Fibroblast of skin of right biceps (primary cell): ENCODE results near the gene TTC39B.
A peak's percentile ranks its signal among the peaks of the same experiment; 100 is the strongest.

Source experiments
- DNase-seq: peaks from one replicate; pipeline ENCODE4 v3.0.0-alpha.2; 2013

Gene TTC39B

DNA sequence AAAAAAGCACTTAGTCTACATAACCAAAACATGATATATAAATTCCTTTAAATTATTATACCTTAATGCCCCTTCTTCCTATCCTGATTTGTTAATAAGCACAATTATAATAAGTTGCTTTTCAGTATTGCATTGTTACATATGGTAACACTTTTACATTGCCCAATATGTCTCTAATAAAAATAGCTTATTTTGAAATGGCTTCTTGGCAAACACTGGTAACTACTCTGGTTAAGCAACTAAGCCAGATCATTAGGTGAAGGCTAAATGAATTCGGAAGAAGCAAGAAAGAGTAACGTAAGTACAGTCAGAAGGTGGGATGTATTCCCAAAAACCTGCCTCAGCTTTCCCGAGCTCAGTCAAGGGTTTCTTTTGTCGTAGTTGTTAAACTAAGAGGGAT, 85.3 kb downstream of the TTC39B start:
- DNase-seq, result no peak

- peak; percentile 78 for DNase-seq
These were observed 86.2 kb downstream of the TTC39B start for GRCh38 chr9:15220658-15221318.

DNA sequence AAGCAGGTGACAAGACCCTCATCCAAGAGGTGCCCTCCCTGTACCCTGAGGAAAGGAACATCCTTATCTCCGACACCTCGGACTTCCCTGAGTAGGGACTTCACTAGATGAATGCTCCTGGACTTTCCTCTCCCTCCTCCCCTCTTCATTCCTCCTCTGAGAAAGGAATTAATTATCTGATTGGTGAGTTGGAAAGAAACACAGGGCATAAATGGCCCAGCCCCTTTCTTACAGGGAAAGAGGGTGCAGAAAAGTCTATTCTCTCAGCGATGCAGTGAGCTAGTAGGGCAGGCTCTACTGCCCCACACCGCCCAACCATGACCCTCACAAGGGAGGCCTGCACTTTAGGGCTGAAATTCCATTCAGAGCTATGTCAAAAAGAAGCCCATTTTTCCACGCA, 87.5 kb downstream of the TTC39B start:
- DNase-seq, result no peak

DNA sequence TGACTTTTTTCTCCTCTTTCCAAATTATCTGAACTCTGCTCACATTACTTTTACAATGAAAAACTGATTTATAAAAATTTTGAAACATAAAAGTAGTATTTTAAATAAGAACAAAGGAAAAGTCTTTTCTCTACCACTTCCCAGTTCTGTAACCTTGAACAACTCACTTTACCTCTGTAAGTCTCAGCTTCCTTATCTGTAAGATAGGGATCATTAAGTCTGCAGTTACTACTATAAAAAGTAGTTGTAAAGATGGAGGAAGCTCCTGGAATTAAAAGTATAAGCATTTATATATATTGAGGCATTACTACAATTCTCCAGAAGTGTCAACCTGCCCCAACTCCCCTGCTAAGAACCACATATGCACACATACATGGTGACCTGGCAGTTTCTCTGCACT, 88.0 kb downstream of the TTC39B start:
- DNase-seq, result no peak

- DNase-seq, result no peak
These were observed 93.8 kb downstream of the TTC39B start for GRCh38 chr9:15213249-15213648.

- DNase-seq, result peak; percentile 62
These were observed 95.1 kb downstream of the TTC39B start for GRCh38 chr9:15211815-15212495.

- DNase-seq, result peak; percentile 69
These were observed 95.7 kb downstream of the TTC39B start for GRCh38 chr9:15211160-15211814.

DNA sequence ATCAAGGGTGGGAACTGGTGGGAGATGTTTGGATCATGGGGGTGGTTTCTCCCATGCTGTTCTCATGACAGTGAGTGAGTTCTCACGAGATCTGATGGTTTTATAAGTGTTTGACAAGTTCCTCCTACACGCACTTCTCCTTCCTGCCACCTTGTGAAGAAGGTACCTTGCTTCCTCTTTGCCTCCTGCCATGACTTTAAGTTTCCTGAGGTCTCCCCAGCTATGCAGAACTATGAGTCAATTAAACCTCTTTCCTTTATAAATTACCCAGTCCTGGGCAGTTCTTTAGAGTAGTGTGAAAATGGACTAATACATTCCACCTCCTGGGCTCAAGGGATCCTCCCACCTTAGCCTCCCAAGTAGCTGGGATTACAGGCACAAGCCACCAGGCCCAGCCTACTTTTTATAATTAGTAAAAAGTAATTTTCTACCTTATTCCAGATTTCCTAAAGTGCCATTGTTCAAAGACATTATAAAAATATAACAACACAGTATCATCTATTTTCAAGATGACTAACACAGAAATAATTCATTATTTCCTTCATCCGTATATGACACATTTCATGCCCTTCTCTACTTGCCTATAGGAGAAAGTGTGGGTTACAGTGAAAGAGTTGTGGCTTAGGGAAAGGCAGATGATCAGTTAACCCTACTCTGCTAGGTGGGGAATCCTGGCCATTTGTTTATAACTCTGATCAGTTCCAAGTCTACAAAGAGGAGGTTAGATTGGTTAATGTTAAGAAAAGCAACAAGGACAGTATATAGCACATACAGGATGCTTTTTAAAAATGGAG, 99.9 kb downstream of the TTC39B start:
- DNase-seq, result no peak

DNA sequence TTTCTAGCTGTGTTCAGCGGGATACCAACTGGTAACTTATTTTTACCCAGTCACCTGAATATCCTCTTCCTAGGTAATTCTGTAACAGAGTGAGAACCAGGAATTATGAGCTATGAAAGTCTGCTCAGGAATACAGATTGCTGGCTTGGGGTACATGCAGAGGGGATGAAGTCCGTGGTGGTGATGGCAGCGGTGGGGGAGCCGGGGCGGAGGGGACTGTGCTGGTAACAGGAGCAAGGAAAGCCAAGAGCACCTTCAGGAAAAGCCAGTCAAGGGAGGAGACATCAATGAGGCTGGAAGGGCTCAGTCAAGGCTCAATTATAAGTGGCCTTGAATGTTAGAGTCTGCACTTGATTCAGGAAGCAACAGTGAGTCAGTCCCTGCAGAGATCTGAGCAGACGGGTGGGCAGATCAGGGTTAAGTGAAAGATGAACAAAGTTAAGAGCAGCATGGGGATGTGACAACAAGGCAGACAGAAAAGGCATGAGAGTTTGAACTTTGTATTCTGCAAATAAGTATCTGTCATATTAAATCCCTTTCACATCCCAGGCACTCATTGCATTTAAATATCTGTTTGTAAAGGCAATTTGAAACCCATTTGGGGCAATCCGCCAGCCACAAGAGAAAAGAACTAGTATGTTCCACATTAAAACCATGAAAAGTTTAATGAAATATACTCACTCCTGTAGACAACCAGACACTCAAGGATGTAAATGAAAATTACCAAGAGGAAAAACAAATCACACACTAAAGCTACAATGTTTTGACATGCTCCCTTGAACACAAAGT, 101.2 kb downstream of the TTC39B start:
- peak; percentile 22 for DNase-seq

- peak; percentile 16 for DNase-seq
These were observed 103.4 kb downstream of the TTC39B start for GRCh38 chr9:15203581-15203980.

- DNase-seq, result no peak
These were observed 106.9 kb downstream of the TTC39B start for GRCh38 chr9:15200111-15200510.

GRCh38 chr9:15192856-15193255, 114.2 kb downstream of the TTC39B start:
- no peak for DNase-seq

GRCh38 chr9:15191378-15191777, 115.6 kb downstream of the TTC39B start:
- DNase-seq, result no peak

GRCh38 chr9:15189481-15189880, 117.5 kb downstream of the TTC39B start:
- DNase-seq, result no peak

- no peak for DNase-seq
These were observed 119.4 kb downstream of the TTC39B start for GRCh38 chr9:15187589-15187988.

- no peak for DNase-seq
These were observed 124.3 kb downstream of the TTC39B start for GRCh38 chr9:15182730-15183129.

GRCh38 chr9:15182101-15182551, 124.9 kb downstream of the TTC39B start:
- no peak for DNase-seq

DNA sequence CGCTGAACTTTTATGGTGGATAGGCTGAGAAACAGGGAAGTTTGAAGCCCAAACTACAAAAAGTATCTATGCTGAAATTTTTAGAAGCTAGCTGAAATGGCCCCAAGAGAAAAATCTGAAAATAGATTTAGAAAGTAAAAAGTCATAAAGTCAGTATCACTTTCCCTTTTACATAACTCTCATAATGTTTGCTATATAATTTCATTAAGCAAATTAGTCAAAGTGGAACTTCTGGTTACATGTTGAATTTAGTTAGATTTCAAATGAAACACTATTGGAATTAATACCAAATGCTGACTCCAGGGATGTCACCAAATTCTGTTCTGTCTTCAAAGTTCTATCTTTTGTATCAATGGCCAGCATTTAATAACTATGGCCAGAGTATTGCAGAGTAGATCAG, 126.9 kb downstream of the TTC39B start:
- DNase-seq, result no peak

DNA sequence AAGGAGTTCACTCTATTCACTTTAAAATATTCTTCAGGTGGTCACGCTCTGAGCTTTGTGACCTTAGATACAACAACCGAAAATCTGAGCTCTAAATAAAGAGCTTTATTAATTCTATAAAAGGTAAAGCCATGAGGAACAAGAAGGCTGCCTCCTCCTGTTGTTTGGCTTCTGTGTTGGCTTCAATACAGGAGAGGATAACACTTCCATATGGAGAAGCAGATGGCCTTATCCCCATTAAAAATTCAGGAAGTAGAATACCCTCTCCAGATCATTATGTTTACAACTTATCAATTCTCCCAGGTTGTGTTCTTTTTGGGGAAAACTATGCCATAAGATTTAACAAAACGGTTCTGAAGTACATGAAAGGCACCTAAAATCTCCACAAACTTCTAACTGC, 128.4 kb downstream of the TTC39B start:
- no peak for DNase-seq

DNA sequence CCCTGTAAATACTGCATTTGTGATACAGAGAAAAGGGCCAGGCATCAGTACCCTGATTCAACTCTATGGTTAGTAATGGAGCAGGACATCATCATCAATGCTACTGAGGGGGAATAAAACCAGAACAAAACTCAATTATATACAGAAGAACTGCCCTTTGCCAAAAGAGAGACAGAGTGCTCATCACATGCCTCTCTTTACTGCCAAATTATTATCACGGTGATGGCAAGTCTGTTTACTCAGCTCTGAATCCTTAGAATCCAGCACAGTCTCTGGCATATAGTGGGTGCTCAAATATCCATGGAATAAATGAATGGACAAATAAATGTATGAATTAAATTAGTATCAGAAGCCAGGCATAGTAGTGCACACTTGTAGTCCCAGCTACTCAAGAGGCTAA, 130.2 kb downstream of the TTC39B start:
- DNase-seq, result no peak

DNA sequence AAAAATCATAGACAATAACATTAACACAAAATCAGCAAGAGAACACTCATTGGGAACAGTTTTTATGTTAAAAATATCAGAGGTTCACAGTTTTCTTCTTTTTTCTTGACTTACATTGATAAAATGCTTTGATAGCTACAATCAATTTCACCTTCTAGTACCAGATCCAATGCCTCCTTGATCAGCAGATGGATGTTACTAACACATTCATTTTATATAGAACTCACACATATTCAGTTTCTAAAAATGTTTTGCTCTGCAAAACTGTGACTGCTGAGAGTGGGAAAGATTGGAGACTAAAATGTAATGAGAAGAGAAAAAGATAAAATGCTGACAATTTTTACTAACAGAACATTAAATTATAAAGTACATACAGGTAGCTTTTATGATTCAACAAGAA, 143.1 kb downstream of the TTC39B start:
- DNase-seq, result no peak

DNA sequence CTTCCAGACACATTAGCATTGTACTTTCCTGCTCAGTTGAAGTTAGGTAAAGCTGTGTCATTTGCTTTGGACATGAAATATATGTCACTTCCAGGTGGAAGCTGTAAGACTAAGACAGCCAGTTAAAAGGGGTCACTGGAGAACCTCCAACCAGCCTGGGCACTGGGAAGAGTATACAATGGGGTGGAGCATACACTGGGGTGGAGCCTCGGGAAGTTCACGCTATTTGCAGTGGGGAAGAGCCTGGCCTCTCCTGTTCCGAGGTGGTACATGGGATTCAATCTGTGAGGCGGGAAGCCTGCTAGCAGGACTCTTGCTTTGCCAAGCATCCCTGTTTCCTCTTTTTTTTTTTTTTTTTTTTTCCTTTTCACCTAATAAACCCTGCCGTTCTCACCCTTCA, 145.3 kb downstream of the TTC39B start:
- no peak for DNase-seq

DNA sequence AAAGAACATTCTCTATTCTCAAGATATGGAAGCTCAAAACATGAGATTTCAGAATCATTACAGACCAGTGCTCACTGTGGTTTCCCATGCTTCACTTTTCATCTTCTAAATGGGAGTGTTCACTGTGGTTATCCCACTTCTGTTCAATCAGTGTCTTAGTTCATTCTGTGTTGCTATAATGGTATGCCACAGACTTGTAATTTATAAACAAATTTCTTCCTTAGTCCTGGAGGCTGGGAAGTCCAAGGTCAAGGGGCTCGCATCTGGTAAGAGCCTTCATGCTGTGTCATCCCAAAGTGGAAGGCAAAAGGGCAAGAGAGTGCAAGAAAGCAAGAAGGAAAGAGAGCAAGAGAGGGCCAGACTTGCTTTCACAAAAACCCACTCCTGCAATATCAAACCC, 146.3 kb downstream of the TTC39B start:
- DNase-seq, result no peak
